ENCODE measurements around the gene CDH9. TPM values are rescaled to one million over a fixed set of nuclear protein-coding genes. Genes with fewer than 3 reads are reported as not detected.

Gene CDH9
- total and polyA plus RNA-seq, 2 of the 13 experiments (the other 11 are each of a cell fraction or from before 2014, with no cell fraction given): 0.03 to 0.24 TPM

GRCh38 chr5:26847041-26847736, 191.2 kb downstream of the CDH9 start (continued):
- TF ChIP-seq ZNF567 (CRISPR knock-in tag; IDR thresholded peaks at IDR 0.05; ENCODE audit: borderline replicate concordance) (no peak), SP4 (CRISPR knock-in tag; IDR thresholded peaks at IDR 0.05) (no peak), CTCF (CRISPR knock-in tag; IDR thresholded peaks at IDR 0.05) (0 out of 2 replicates have a peak, but pooled peaks have one; percentile 6)

- no peaks in the 10 kb centered on the region for H3K79me2 ChIP-seq (ENCODE audit: insufficient read depth, low read length)
- intact Hi-C loops (cut with micrococcal nuclease; ENCODE audit: unreplicated experiment): no loop called here
- H3K9me3 ChIP-seq (ENCODE audit: low read length): no peaks in the 10 kb centered on the region
- in situ Hi-C loops (cut with HindIII; ENCODE audit: extremely low pct_ligation_motif_present, low pct_unique_long_range_greater_than_20kb): no loop called here
- H3K4me3 ChIP-seq (replicated peaks in 1 of 3; ENCODE audit: insufficient read depth in 1 of 3, low read depth in 2 of 3, low read length in 3 of 3): no peak overlapping the region
- BruUV-seq (replicated peaks): no TSS peak
- ChIA-PET POLR2A (no interaction called here), CTCF (ENCODE audit: low intra/inter-chr PET ratio, low total read pairs) (no interaction called here)
- peaks cover 8% of the 10 kb centered on the region; the same call in 1 of the 2 replicates for H3K4me1 ChIP-seq (ENCODE audit: insufficient read depth, low read length)
- no peak for DNase-seq (ENCODE audit: low spot score)
- WGBS (ENCODE audit: low lambda C conversion rate): 27% methylated on average over 2 of the region's 2 CpGs
- no peak overlapping the region for H3K27ac ChIP-seq (ENCODE audit: extremely low read length, insufficient read depth, low read length)
- H3K36me3 ChIP-seq (replicated peaks in 1 of 2; ENCODE audit: control insufficient read depth in 1 of 2, insufficient read depth in 2 of 2, low read length in 2 of 2): no peaks in the 10 kb centered on the region
- no peak overlapping the region for H3K4me2 ChIP-seq (ENCODE audit: low read depth, low read length)
- H3K27me3 ChIP-seq (ENCODE audit: control insufficient read depth in 1 of 2, insufficient read depth in 2 of 2, low read length in 2 of 2): no peaks in the 10 kb centered on the region
- H3K9ac ChIP-seq (ENCODE audit: insufficient read depth, low read depth, low read length): no peak overlapping the region
- no peak for TF ChIP-seq ZNF234 (CRISPR knock-in tag; conservative IDR thresholded peaks at IDR 0.05)
- TF ChIP-seq ZNF841 (CRISPR knock-in tag; IDR thresholded peaks at IDR 0.05; ENCODE audit: borderline replicate concordance): no peak
- TF ChIP-seq SNAPC2 (CRISPR knock-in tag; IDR thresholded peaks at IDR 0.05): no peak
- no peak for TF ChIP-seq KLF11 (CRISPR knock-in tag; IDR thresholded peaks at IDR 0.05)
- TF ChIP-seq SMAD3 (CRISPR knock-in tag; IDR thresholded peaks at IDR 0.05): no peak
- no peak for TF ChIP-seq ZFP62 (CRISPR knock-in tag; IDR thresholded peaks at IDR 0.05)
- no peak for TF ChIP-seq ZNF746 (CRISPR knock-in tag; IDR thresholded peaks at IDR 0.05)
- no peak for TF ChIP-seq TBX3 (IDR thresholded peaks at IDR 0.05; ENCODE audit: borderline replicate concordance)
- no peak for TF ChIP-seq AHR (CRISPR knock-in tag; IDR thresholded peaks at IDR 0.05)
- no peak for TF ChIP-seq TFDP1 (CRISPR knock-in tag; IDR thresholded peaks at IDR 0.05; ENCODE audit: borderline replicate concordance)
- TF ChIP-seq ZNF101 (CRISPR knock-in tag; IDR thresholded peaks at IDR 0.05; ENCODE audit: borderline replicate concordance, low read depth): no peak
- TF ChIP-seq BCL3 (CRISPR knock-in tag; IDR thresholded peaks at IDR 0.05): no peak
- H2AFZ ChIP-seq (ENCODE audit: low read length): no peak overlapping the region
- ATAC-seq: no peak
- no peaks in the 10 kb centered on the region for H4K20me1 ChIP-seq (ENCODE audit: insufficient read depth, low read length)
- FAIRE-seq: no peak
These were observed 194.7 kb downstream of the CDH9 start for GRCh38 chr5:26843677-26844076.

Data from HepG2 (cell line).